Measurements from ENCODE around the gene ASCL2.
"Not testable (repeated sequence)": the region's sequence is repeated elsewhere in the genome, so short reads cannot be mapped to it uniquely, and the experiment has no call there.

ASCL2 gene

GRCh38 chr11:2290351-2290841 lies 20.0 kb upstream of the ASCL2 start:
- H3K4me1 ChIP-seq: no peaks in the 10 kb centered on the region
- H3K9ac ChIP-seq: no peak overlapping the region
- no peak overlapping the region for H3K4me2 ChIP-seq
- 0 out of 2 replicates have a peak, but pooled peaks cover 6% of the 10 kb centered on the region for H3K27me3 ChIP-seq
- no peak overlapping the region for H3K27ac ChIP-seq
- H3K36me3 ChIP-seq: no peaks in the 10 kb centered on the region
- no peaks in the 10 kb centered on the region for H3K9me3 ChIP-seq
- no peak overlapping the region for H3K4me3 ChIP-seq
- peaks cover 13% of the 10 kb centered on the region; the same call in 1 of the 2 replicates for H4K20me1 ChIP-seq
- no peak for TF ChIP-seq Cebpa-rat (IDR thresholded peaks at IDR 0.05)

DNA sequence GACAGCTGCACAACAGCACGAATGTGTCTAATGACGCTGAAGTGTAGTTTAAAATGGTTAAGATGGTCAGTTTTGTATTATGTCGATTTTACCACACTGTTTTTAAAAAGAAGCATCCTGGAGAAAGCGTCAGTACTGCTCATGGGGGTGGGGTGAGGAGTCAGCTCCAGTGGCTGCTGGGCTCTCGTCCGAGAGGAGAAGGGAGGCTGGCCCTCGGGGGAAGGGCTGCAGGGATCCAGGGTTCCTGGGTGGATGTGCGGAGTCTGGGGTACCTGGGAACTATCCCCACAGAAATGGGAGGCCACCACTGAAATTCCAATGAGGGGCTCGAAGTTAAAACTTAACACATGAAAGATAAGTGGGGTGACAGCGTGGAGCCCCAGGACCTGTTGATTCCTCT lies 19.5 kb upstream of the ASCL2 start:
- TF ChIP-seq Cebpa-rat (IDR thresholded peaks at IDR 0.05): no peak
- H3K9ac ChIP-seq: no peak overlapping the region
- H3K36me3 ChIP-seq: no peaks in the 10 kb centered on the region
- H3K4me1 ChIP-seq: no peaks in the 10 kb centered on the region
- H4K20me1 ChIP-seq: peaks cover 8% of the 10 kb centered on the region; the same call in 1 of the 2 replicates
- H3K27me3 ChIP-seq: 0 out of 2 replicates have a peak, but pooled peaks cover 6% of the 10 kb centered on the region
- no peaks in the 10 kb centered on the region for H3K9me3 ChIP-seq
- H3K4me3 ChIP-seq: no peak overlapping the region
- H3K27ac ChIP-seq: no peak overlapping the region
- H3K4me2 ChIP-seq: no peak overlapping the region

DNA sequence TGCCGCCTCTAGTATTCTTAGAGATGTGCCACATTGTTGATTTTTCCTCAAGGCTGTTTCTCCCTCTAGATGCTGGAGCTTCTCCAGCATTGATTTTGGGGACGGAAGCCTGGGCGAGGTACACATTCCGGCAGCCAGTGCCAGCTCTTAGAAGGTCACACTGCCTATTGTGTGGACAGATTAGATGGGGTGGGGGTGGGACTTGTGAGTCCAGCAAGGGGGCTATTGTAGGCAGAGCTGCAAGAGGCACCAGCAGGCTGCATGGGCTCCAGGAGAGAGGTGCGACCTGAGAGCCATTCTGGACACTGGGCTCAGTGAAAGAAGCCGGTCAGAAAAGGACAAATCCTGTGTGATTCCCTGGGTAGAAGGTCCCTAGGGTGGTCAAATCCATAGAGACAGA lies 19.0 kb upstream of the ASCL2 start:
- no peak overlapping the region for H3K9ac ChIP-seq
- H3K36me3 ChIP-seq: no peaks in the 10 kb centered on the region
- H3K9me3 ChIP-seq: no peaks in the 10 kb centered on the region
- H3K4me2 ChIP-seq: no peak overlapping the region
- no peak overlapping the region for H3K27ac ChIP-seq
- H4K20me1 ChIP-seq: peaks cover 6% of the 10 kb centered on the region; the same call in 1 of the 2 replicates
- 0 out of 2 replicates have a peak, but pooled peaks cover 6% of the 10 kb centered on the region for H3K27me3 ChIP-seq
- H3K4me1 ChIP-seq: no peaks in the 10 kb centered on the region
- TF ChIP-seq Cebpa-rat (IDR thresholded peaks at IDR 0.05): no peak
- H3K4me3 ChIP-seq: no peak overlapping the region

DNA sequence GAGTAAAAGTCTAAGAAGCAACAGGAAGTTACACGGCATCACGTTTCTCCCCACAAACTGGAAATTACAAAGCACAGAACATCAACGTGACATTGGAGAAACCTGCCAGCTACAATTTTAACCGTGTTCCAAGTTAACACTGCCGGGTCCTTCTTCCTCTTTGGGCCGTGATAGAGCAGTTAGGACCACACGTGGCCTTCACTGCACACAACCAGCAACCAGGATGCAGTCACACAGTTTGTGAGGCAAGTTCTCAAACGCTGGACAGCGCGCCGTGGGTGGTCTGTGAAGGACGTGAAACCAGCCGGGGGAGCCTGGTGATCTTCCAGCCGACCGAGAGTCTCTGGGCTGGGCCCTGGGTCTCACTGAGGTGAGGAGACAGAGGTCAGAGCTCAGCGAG lies 16.7 kb upstream of the ASCL2 start:
- Histone ChIP-seq H3K4me2 (no peak overlapping the region), H3K4me3 (no peak overlapping the region), H3K4me1 (no peaks in the 10 kb centered on the region), H3K36me3 (no peaks in the 10 kb centered on the region), H3K9ac (no peak overlapping the region), H3K9me3 (no peaks in the 10 kb centered on the region), H4K20me1 (no peaks in the 10 kb centered on the region; the same call in 1 of the 2 replicates), H3K27ac (no peak overlapping the region), H3K27me3 (no peaks in the 10 kb centered on the region)
- TF ChIP-seq Cebpa-rat (IDR thresholded peaks at IDR 0.05): no peak

DNA sequence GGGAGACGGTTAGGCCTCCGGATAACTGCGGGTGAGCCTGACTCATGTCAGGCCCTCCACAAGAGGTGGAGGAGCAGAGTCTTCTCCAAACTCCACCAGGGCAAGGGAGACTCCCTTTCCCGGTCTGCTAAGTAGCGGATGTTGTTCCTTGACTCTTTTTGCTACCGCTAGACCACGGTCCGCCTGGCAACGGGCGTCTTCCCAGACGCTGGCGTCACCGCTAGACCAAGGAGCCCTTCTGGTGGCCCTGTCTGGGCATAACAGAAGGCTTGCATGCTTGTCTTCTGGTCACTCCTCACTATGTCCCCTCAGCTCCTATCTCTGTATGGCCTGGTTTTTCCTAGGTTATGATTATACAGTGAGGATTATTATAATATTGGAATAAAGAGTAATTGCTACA lies 16.0 kb upstream of the ASCL2 start:
- not testable (repeated sequence) for H3K4me2 ChIP-seq, H3K9ac ChIP-seq, H3K9me3 ChIP-seq, H3K4me1 ChIP-seq, H4K20me1 ChIP-seq, H3K27ac ChIP-seq, H3K27me3 ChIP-seq, H3K36me3 ChIP-seq, H3K4me3 ChIP-seq

- Histone ChIP-seq H3K9ac (no peak overlapping the region), H3K27me3 (peaks cover 13% of the 10 kb centered on the region; the same call in 1 of the 2 replicates), H3K27ac (no peak overlapping the region), H3K4me3 (no peak overlapping the region), H4K20me1 (no peaks in the 10 kb centered on the region; the same call in 1 of the 2 replicates), H3K36me3 (no peaks in the 10 kb centered on the region), H3K4me2 (no peak overlapping the region), H3K9me3 (no peaks in the 10 kb centered on the region), H3K4me1 (no peaks in the 10 kb centered on the region)
- TF ChIP-seq Cebpa-rat (IDR thresholded peaks at IDR 0.05): no peak
Observed at GRCh38 chr11:2280208-2280607, 9.8 kb upstream of the ASCL2 start.

- H3K9me3 ChIP-seq: no peaks in the 10 kb centered on the region
- no peaks in the 10 kb centered on the region for H3K36me3 ChIP-seq
- no peak for TF ChIP-seq Cebpa-rat (IDR thresholded peaks at IDR 0.05)
- H3K27ac ChIP-seq: no peak overlapping the region
- no peaks in the 10 kb centered on the region for H3K4me1 ChIP-seq
- peaks cover 7% of the 10 kb centered on the region; the same call in 1 of the 2 replicates for H4K20me1 ChIP-seq
- H3K9ac ChIP-seq: no peak overlapping the region
- H3K4me3 ChIP-seq: no peak overlapping the region
- no peak overlapping the region for H3K4me2 ChIP-seq
- peaks cover 33% of the 10 kb centered on the region for H3K27me3 ChIP-seq
Observed at GRCh38 chr11:2277933-2278523, 7.6 kb upstream of the ASCL2 start.

DNA sequence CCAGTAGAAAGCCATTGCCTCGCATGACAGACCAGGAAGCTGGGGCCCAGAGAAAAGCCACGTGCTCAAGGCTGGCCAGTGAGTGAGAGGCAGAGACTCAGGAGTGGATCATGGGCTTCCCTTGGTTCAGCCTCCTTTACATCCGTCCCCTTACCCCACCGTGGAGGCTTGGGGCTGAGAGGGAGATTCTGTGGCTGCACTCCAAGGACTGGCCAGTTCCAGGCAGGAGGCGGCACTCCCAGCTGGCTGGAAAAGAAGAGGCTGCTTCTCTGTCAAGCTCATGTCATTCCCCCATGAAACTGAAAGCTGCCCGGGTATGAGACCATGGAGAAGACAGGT lies 6.6 kb upstream of the ASCL2 start:
- no peak overlapping the region for H3K4me3 ChIP-seq
- TF ChIP-seq Cebpa-rat (IDR thresholded peaks at IDR 0.05): no peak
- no peak overlapping the region for H3K4me2 ChIP-seq
- no peaks in the 10 kb centered on the region for H3K4me1 ChIP-seq
- no peak overlapping the region for H3K9ac ChIP-seq
- H3K9me3 ChIP-seq: no peaks in the 10 kb centered on the region
- H3K27ac ChIP-seq: no peak overlapping the region
- H4K20me1 ChIP-seq: peaks cover 13% of the 10 kb centered on the region; the same call in 1 of the 2 replicates
- H3K36me3 ChIP-seq: no peaks in the 10 kb centered on the region
- H3K27me3 ChIP-seq: peaks cover 44% of the 10 kb centered on the region

GRCh38 chr11:2276280-2277007 lies 6.1 kb upstream of the ASCL2 start:
- Histone ChIP-seq H3K27ac (no peak overlapping the region), H3K9ac (no peak overlapping the region), H3K4me2 (no peak overlapping the region), H3K9me3 (no peaks in the 10 kb centered on the region), H3K27me3 (peaks cover 49% of the 10 kb centered on the region), H3K4me1 (no peaks in the 10 kb centered on the region), H4K20me1 (peaks cover 18% of the 10 kb centered on the region; the same call in 1 of the 2 replicates), H3K36me3 (no peaks in the 10 kb centered on the region), H3K4me3 (no peak overlapping the region)
- TF ChIP-seq Cebpa-rat (IDR thresholded peaks at IDR 0.05): no peak

Data from BLaER1 (cell line).